ENCODE results near the gene TRPC4AP.

Gene TRPC4AP

GRCh38 chr20:34967421-34967820 lies 125.2 kb downstream of the TRPC4AP start:
- DNase-seq, result no peak

DNA sequence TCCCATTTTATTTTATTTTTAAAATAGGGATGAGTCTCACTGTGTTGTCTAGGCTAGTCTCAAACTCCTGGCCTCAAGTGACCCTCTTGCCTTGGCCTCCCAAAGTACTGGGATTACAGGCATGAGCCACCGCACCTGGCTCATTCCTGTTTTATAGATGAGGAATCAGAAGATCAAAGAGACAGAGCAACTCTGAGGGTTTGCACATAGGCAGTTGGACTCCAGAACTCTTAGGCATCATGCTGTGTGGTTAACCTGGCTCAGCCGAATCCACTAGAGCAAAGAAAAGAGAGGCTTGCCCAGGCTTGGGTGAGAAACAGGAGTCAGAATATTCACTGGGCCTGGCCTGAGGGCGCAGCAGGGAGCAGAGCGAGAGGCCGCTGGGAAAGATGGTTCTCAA lies 127.6 kb downstream of the TRPC4AP start:
- DNase-seq, result no peak

DNA sequence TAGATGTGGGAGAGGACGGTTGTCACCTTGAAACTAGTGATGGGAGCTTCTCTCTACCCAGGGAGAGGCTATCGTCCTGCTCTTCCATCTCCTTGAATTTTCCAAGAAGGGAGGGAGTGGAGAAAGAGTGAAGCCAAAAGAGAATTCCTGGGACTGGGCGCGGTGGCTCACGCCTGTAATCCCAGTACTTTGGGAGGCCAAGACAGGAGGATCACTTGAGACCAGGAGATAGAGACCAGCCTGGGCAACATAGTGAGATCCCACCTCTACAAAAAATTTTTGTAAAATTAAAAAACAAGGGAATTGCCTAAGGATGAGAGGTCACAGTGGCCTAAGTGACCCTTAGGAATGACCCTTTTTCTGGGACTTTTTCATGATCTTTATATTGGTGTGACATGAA lies 128.1 kb downstream of the TRPC4AP start:
- DNase-seq, result no peak

DNA sequence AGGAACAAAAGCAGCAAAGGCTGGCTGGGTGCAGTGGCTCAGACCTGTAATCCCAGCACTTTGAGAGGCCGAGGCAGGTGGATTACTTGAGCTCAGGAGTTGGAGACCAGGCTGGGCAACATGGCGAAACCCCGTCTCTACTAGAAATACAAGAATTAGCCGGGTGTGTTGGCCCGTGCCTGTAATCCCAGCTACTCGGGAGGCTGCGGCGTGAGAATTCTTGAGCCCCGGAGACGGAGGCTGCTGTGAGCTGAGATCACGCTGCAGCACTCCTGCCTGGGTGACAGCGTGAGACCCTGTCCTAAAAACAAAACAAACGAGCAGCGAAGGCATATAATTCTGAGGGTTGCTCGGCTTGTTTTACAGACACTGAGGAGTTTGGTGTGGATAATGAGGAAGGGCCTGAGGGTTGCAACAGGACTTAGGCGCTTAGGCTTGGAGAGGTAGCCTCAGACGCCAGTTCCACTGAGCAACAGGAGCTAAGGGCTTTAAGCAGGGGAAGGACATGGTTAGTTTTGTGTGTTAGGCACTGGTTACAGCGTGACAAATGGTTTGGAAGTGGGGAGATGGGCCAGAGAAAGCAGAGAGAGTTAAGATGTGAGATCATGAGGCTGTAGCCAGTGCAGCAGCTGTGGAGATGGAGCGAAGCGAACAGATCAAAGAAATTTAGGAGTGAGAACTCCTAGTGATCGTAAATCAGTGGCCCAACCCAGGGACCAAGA lies 135.7 kb downstream of the TRPC4AP start:
- no peak for DNase-seq

DNA sequence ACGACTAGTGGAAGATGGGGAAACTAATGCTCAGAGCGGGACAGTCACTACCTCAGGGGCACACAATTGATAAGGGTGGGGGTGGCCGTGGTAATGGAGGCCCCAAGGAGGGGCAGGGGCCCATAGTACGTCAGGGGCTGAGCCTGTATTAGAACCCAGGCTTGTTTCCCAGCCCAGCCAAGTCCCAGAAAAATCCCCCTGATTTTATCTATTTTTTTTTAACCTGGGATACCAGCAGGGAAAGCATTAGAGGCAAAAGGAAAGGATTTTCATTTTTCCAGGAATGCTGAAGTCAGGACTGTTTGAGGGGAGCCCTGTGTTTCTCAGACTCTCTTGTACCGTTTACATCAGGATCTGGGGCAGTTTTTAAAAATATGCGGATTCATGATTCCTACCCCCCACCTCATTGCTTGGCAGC lies 136.6 kb downstream of the TRPC4AP start:
- no peak for DNase-seq

GRCh38 chr20:34955231-34956040 lies 137.2 kb downstream of the TRPC4AP start, which contains the start of the genes GSS and MYH7B:
Gene GSS, minus strand, starts transcription at chr20:34955806. Its CDS starts 3,954 bp downstream, at chr20:34951852.
Gene MYH7B, plus strand, starts transcription at chr20:34955868. Its CDS starts 22,138 bp downstream, at chr20:34978006.
- peak; percentile 95 to 97 for DNase-seq

DNA sequence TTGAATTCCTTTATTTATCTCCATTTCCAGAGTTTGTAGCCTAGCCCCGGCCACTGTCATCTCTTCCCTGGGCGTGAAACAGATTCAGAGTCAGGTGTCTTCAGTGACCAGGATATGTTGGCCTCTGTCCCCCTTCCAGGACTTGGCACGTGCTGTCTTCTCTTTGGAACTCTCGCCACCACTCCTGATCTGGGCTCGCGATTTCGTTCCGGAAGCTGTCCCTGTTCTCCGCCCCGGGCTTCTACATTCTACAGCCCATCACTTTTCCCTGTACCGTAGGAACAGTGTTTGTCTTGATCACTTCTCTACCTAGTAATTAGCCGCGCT lies 137.7 kb downstream of the TRPC4AP start:
- DNase-seq, result peak; percentile 26 to 32

- no peak for DNase-seq
Measured at GRCh38 chr20:34953960-34954359, 138.6 kb downstream of the TRPC4AP start.

DNA sequence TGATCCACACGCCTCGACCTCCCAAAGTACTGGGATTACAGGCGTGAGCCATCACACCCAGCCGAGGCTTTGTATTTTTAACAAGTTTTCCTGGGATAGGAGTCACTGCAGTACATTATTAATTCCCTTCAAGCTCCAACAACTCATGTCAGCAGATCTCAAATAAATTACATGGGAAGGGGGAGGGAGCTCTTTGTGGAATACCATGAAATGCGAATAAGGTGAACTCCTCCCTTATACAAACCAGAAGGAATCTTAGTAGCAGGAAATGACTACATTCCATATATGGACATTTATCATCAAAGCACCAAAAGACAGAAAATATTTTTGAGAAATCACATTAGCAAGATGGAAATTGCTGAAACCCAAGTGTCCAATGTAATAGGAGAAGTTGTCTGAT lies 139.9 kb downstream of the TRPC4AP start:
- no peak for DNase-seq

Data from inflammatory macrophage (primary cell).